Fibroblast of peridontal ligament (primary cell): ENCODE results near the gene COBL.
"Not testable (repeated sequence)": the region's sequence is repeated elsewhere in the genome, so short reads cannot be mapped to it uniquely, and the experiment has no call there.

Source experiments
- DNase-seq: peaks from one replicate; pipeline ENCODE4 v3.0.0-alpha.2; 2010; ENCODE audit errors: extremely low read depth

The COBL gene

GRCh38 chr7:51007551-51008505 lies 308.8 kb downstream of the COBL start:
- no peak for DNase-seq

DNA sequence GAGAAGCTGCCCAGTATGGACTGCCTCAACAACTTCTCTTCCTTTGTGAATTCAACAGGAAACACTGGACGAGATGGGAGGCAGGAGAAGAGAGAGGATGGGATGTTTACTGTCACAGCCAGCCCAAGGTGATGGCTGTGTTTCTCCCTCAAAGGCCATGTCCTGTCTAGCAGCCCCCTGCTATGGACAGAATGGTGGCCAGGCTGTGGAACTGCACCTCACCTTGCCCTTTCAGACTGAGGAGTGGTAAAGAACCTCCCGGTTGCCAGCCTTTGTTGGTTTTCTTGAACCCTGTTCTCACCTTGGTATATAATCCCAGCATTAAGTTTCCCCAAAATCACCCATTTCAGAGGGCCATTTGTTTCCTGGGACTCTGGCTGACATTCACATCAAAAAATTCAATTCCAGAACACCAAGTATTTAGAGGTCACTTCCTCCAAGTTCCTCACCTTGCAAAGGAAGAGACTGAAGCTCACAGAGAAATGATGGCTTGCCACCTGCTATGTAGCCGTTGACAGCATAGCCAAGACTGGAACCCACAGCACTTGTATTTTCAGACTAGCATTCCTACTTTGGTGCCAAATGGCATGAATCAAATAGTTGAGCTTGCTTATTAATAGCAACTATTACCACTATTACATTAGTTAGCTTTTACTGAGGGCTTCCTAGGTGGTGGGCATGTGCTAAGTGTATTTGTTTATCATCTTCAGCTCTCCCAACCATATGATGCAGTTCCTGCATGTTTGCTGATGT lies 309.9 kb downstream of the COBL start:
- no peak for DNase-seq

GRCh38 chr7:51005074-51005473 lies 311.5 kb downstream of the COBL start:
- DNase-seq, result no peak

DNA sequence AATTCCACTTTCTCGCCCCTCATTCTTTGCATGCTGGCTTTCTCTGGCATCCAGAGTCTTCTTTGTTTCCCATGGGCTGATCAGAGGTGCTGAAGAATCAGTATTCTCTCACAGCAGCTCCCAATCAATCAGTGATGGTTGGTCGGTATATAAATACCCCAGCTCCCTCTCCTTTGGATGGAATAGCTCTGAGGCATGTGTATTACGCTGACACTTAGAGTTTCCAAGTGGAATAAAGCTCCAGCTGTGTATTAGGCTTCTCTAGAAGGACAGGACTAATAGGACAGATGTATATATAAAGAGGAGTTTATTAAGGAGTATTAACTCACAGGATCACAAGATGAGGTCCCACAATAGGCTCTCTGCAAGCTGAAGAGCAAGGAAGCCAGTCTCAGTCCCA lies 315.7 kb downstream of the COBL start:
- no peak for DNase-seq

DNA sequence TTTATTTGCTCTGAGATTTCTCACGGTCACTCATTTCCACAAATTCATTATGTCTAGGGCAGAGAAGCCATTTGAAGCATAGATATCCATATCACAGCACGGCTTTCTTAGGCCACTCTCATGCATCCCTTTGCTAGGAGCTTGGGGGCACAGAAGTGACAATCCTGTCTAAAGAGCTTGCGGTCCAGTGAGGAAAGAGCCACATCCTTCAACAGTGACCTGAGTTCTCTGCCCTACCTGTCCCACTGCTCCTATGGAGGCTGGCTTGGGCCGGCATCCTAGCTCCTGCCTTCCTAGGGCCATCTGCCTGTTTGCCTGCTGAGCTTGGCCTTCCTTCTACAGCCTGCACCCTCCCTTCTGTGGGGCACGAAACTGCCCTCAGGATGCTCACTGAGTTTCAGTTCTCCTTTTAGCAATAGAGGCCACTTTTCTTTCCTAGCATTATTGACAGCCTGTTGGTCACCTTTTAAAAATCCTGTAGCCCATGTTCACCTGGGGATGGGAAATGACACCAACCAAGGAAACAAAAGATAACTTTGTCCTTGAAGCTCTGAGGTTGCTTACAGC lies 321.8 kb downstream of the COBL start:
- DNase-seq, result no peak

- not testable (repeated sequence) for DNase-seq
Measured at GRCh38 chr7:50990214-50990613, 326.4 kb downstream of the COBL start.

DNA sequence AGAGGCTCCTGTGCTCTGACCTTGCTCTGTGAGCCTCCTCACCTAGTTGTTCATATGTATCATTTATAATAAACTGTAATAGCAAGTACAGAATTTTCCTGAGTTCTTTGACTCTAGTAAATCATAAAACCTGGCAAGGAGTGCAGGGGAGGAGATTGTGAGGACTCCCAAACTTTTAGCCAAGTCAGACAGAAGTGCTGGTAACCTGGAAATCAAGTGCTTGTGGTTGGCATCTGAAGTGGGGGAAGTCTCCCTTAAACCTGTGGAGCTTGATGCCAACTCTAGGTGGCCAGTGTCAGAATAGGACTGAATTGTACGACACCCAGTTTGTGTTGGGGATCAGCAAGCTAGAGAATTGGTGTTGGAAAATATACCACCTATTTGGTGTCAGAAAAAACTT lies 327.6 kb downstream of the COBL start:
- no peak for DNase-seq

DNA sequence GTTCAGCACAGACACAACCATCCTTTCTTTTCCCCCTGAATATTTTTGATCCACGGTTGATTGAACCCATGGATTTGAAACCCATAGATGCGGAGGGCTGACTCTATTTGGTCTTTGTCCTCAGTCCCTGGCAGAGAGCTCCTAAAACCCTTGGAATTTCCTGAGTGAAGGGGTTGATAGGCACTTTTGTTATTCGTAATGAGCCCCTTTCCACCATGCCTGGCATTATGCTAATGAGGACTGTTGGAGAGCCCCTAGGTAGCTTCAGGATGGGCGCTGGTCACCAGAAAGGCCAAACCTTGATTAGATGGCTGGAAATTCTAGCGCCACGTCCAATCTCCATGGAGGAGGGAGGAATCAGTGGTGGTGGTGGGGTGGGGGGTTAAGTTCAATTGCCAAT lies 328.1 kb downstream of the COBL start:
- DNase-seq, result no peak

DNA sequence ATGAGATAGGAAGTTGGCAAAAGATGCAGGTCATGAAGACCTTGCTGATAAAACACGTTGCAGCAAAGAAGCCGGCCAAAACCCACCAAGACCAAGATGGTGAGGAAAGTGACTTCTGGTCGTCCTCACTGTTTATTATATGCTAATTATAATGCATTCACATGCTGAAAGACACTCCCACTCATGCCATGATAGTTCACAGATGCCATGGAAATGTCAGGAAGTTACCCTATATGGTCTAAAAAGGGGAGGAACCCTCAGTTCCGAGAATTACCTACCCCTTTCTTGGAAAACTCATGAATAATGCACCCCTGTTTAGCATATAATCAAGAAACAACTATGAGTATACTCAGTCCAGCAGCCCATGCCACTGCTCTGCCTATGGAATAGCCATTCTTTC lies 331.5 kb downstream of the COBL start:
- no peak for DNase-seq

GRCh38 chr7:50983850-50984249 lies 332.8 kb downstream of the COBL start:
- no peak for DNase-seq

GRCh38 chr7:50982626-50983025 lies 334.0 kb downstream of the COBL start:
- DNase-seq, result no peak

DNA sequence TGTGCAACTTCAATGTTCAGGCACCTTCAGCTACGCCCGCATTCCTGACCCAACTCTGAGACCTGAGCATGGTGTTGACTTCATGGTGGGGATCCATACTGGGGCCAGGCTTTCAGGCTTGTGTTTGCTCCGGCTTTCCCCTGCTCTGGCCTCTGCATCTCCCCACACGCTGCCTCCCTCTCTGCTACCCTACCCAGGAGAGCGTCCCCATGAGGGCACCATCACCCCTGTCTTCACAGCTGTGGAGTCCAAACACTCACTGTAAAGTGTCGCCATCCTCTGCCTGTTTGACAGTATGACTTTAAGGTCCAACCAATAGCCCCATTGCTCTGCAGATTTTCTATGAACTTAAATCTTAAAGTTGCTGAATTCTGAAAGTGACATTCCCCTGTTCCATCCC lies 334.9 kb downstream of the COBL start:
- DNase-seq, result no peak

DNA sequence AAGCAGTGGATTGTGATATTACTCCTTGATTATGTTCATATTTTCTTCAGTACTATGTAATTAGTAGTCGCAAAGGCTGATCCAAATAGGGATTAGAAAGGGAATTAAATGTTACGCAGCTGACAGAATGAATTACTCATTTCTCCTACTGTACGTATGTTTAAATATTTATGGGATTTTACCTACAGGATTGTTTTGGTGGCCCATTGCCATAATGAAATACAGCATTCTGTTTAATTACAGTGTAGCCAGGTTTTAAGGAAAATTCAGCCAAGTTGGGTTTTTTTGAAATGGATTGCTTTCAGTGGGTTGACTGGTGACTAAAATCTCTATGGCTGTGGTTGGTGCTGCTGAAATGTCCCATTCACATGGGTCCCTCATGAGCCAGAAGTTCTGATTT lies 336.2 kb downstream of the COBL start:
- no peak for DNase-seq

GRCh38 chr7:50978633-50979215 lies 337.9 kb downstream of the COBL start:
- DNase-seq, result no peak

DNA sequence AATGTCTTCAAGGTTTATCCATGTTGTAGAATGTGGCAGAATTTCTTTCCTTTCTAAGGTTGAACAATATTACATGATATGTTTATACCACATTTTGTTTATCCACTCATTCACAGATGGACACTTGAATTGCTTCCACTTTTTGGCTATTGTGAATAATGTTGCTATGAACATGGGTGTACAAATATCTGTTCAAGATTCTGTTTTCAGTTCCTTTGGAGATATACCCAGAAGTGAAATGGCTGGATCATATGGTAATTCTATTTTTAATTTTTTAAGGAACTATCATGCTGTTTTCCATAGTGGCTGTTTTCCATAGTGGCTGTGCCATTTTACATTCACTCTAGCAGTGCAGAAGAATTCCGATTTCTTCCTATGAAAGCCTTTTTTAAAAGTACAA lies 339.2 kb downstream of the COBL start:
- DNase-seq, result no peak

GRCh38 chr7:50976064-50976463 lies 340.5 kb downstream of the COBL start:
- no peak for DNase-seq

DNA sequence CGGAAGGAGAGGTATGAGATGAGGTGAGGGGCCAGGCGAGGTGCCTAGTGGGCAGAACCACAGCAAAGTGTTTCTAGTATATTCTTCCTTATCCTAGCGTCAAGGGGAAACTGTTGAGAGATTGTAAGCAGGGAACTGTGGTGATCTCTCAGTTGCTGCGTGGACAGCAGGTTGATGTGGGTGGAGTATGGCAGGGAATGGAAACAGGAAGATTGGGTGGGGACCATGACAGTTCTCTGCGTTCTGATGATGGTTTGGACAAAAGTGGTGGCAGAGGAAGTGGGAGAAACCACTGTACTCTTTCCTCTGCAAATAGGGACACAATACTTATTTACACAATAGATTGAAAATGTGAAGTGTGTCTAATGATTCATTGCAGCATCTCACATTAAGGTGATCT lies 342.4 kb downstream of the COBL start:
- DNase-seq, result no peak

DNA sequence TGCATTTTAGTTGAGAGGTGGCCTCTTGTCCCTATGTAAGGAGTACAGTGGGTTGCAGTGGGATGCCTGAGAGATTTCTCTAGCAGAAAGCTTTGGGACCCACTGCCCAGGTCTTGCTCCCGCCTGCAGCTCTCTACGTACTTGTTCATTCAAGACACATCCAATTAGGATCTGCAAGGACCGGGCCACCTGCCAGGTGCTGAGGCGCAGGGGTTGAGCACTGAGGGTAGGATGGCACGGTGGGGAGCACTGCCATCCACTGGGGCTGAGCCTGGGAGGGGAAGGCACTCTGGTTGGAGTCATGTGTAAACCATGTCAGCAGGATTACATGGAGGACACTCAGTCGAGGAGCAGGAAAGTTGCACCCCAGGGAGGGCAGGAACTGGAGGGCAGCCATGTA lies 342.8 kb downstream of the COBL start:
- no peak for DNase-seq

- no peak for DNase-seq
Measured at GRCh38 chr7:50970092-50970491, 346.5 kb downstream of the COBL start.
